ENCODE data around the gene NPAS3.

GRCh38 chr14:33678005-33678404, 739.3 kb downstream of the NPAS3 start:
- TF ChIP-seq, protein P1, sequence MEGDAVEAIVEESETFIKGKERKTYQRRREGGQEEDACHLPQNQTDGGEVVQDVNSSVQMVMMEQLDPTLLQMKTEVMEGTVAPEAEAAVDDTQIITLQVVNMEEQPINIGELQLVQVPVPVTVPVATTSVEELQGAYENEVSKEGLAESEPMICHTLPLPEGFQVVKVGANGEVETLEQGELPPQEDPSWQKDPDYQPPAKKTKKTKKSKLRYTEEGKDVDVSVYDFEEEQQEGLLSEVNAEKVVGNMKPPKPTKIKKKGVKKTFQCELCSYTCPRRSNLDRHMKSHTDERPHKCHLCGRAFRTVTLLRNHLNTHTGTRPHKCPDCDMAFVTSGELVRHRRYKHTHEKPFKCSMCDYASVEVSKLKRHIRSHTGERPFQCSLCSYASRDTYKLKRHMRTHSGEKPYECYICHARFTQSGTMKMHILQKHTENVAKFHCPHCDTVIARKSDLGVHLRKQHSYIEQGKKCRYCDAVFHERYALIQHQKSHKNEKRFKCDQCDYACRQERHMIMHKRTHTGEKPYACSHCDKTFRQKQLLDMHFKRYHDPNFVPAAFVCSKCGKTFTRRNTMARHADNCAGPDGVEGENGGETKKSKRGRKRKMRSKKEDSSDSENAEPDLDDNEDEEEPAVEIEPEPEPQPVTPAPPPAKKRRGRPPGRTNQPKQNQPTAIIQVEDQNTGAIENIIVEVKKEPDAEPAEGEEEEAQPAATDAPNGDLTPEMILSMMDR (IDR thresholded peaks at IDR 0.05) = no peak
- TF ChIP-seq POLR2A (IDR thresholded peaks at IDR 0.05) = no peak
- no peak for TF ChIP-seq POLR2AphosphoS5 (IDR thresholded peaks at IDR 0.05)
- TF ChIP-seq EP300 (IDR thresholded peaks at IDR 0.05) = no peak

All from sigmoid colon (tissue), 4 donors.